Colonic mucosa (tissue), 4 donors: ENCODE data around the gene OR2G6. TPM values are rescaled to one million over a fixed set of nuclear protein-coding genes. Genes with fewer than 3 reads are reported as not detected.

Source experiments
- DNase-seq: peaks from one replicate; pipeline ENCODE4 v3.0.0-alpha.2; 2020
- H3K27ac ChIP-seq: fragments of 200-600 bp; one replicate; pipeline ENCODE4 v1.8.0; 2021
- H3K27me3 ChIP-seq: fragments of 200-600 bp; one replicate; pipeline ENCODE4 v1.8.0; 2021
- H3K36me3 ChIP-seq: fragments of 200-600 bp; one replicate; pipeline ENCODE4 v1.8.0; 2021
- H3K4me1 ChIP-seq: fragments of 200-600 bp; one replicate; pipeline ENCODE4 v1.8.0; 2021; ENCODE audit warnings: mild to moderate bottlenecking
- H3K4me3 ChIP-seq: fragments of 200-600 bp; one replicate; pipeline ENCODE4 v1.8.0; 2021
- H3K9ac ChIP-seq, 2 donors: one replicate each; pipeline ENCODE4 v1.7.0; 2013; ENCODE audit warnings: control low read depth in 2 of 2, low read depth in 2 of 2, low read length in 2 of 2
- H3K9me3 ChIP-seq: fragments of 200-600 bp; one replicate; pipeline ENCODE4 v1.8.0; 2021
- CTCF ChIP-seq: fragments of 200-600 bp; IDR thresholded peaks from one replicate; pipeline ENCODE4 v1.8.0; 2022; ENCODE audit warnings: antibody characterized with exemption, mild to moderate bottlenecking
- intact Hi-C: fragments of 100-400 bp; cut with DNase I; formaldehyde crosslinking; loops from one replicate; pipeline ENCODE4 v1.14.1; 2022
- total RNA-seq, 2 donors: library from RNA; stranded (reverse); fragmentation: NEBNext Ultra II Directional in 1 of 2; extraction: Animal tissue kit (Norgen Biotek cat#: 25700) in 1 of 2; gene quantifications; one replicate each; pipeline ENCODE4 v1.2.1, GENCODE V29; 2021
- donor health status: healthy.
- donor health status: DM: no; HTN: no; CAD: no.
- donor health status: DM: no; HTN: no; CAD: no.

The OR2G6 gene
- total RNA-seq, 2 donors from 2014 or later = not detected

GRCh38 chr1:248576260-248576980 lies 68.5 kb downstream of the OR2G6 start:
- H3K9ac ChIP-seq = no peak overlapping the region
- H3K4me1 ChIP-seq = no peaks in the 10 kb centered on the region
- H3K4me3 ChIP-seq = no peak overlapping the region
- H3K27ac ChIP-seq = no peak overlapping the region
- no peaks in the 10 kb centered on the region for H3K27me3 ChIP-seq
- no peak for TF ChIP-seq CTCF
- intact Hi-C loops = no loop called here
- no peaks in the 10 kb centered on the region for H3K36me3 ChIP-seq
- DNase-seq = no peak
- H3K9me3 ChIP-seq = no peaks in the 10 kb centered on the region

Other genes starting within 250 kb of the OR2G6 start
- not detected for gene OR2T33, start 230.1 kb upstream of the OR2G6 start, total RNA-seq
- gene OR2T12, start 204.6 kb upstream of the OR2G6 start, total RNA-seq = not detected
- not detected for gene OR2M7, start 183.5 kb upstream of the OR2G6 start, total RNA-seq
- gene OR14C36, start 159.3 kb upstream of the OR2G6 start, total RNA-seq = not detected
- not detected for gene OR2T4, start 146.4 kb upstream of the OR2G6 start, total RNA-seq
- gene OR2T6, start 132.3 kb upstream of the OR2G6 start, total RNA-seq = not detected
- not detected for gene OR2T1, start 105.0 kb upstream of the OR2G6 start, total RNA-seq
- not detected for gene OR2T2, start 62.4 kb upstream of the OR2G6 start, total RNA-seq
- gene OR2T3, start 34.7 kb upstream of the OR2G6 start, total RNA-seq = not detected
- not detected for gene OR2T5, start 19.5 kb upstream of the OR2G6 start, total RNA-seq
- not detected for gene OR2T29, start 54.7 kb downstream of the OR2G6 start, total RNA-seq
- gene OR2T34, start 66.7 kb downstream of the OR2G6 start, total RNA-seq = not detected
- not detected for gene OR2T10, start 89.6 kb downstream of the OR2G6 start, total RNA-seq
- gene OR2T11, start 127.0 kb downstream of the OR2G6 start, total RNA-seq = not detected
- gene OR2T35, start 137.2 kb downstream of the OR2G6 start, total RNA-seq = not detected
- gene OR2T27, start 147.5 kb downstream of the OR2G6 start, total RNA-seq = not detected
- gene OR14I1, start 194.7 kb downstream of the OR2G6 start, total RNA-seq = not detected
- gene LYPD8, start 247.7 kb downstream of the OR2G6 start, total RNA-seq = 100 to 1,000 TPM in 1 of 2 donors, 10 to 100 TPM in 1; 40.8 to 310 TPM